ENCODE measurements around the gene INPP4B.

The INPP4B gene

GRCh38 chr4:142324572-142324971 is 521.5 kb downstream of the INPP4B start:
- no peak for TF ChIP-seq CTCF (IDR thresholded peaks at IDR 0.05; ENCODE audit: borderline replicate concordance, extremely low read depth, low read length, poor library complexity, severe bottlenecking)
- TF ChIP-seq EZH2 (IDR thresholded peaks at IDR 0.05; ENCODE audit: borderline replicate concordance, low read depth, low read length, severe bottlenecking), result no peak
- ATAC-seq (ENCODE audit: insufficient read depth, low read depth), result no peak; the same call in 2 of the 3 replicates

GRCh38 chr4:142322996-142323395 is 523.1 kb downstream of the INPP4B start:
- ATAC-seq (ENCODE audit: insufficient read depth, low read depth) (no peak), DNase-seq (no peak)
- Histone ChIP-seq H2AFZ (ENCODE audit: low read depth, low read length) (no peak overlapping the region), H3K9ac (ENCODE audit: low read depth, low read length) (no peak overlapping the region), H3K79me2 (ENCODE audit: insufficient read depth, low read length) (peaks cover 40% of the 10 kb centered on the region), H3K27me3 (ENCODE audit: insufficient read depth, low read length, poor library complexity) (no peaks in the 10 kb centered on the region), H3K4me1 (ENCODE audit: insufficient read depth, low read length) (no peaks in the 10 kb centered on the region), H3K27ac (ENCODE audit: low read length) (no peak overlapping the region), H4K20me1 (ENCODE audit: insufficient read depth, low read length) (no peaks in the 10 kb centered on the region; the same call in 1 of the 2 replicates), H3K36me3 (ENCODE audit: insufficient read depth, low read length) (peaks cover 5% of the 10 kb centered on the region; the same call in 1 of the 2 replicates), H3K9me3 (ENCODE audit: insufficient read depth, low read length, severe bottlenecking) (no peaks in the 10 kb centered on the region), H3K4me3 (ENCODE audit: low read depth in 1 of 2, low read length in 2 of 2) (no peak overlapping the region), H3K4me2 (ENCODE audit: insufficient read depth, low read length) (no peak overlapping the region)
- TF ChIP-seq CTCF (IDR thresholded peaks at IDR 0.05; ENCODE audit: borderline replicate concordance, extremely low read depth, low read length, poor library complexity, severe bottlenecking) (no peak), EZH2 (IDR thresholded peaks at IDR 0.05; ENCODE audit: borderline replicate concordance, low read depth, low read length, severe bottlenecking) (no peak)

More at GRCh38 chr4:142324572-142324971, 521.5 kb downstream of the INPP4B start:
- H3K9me3 ChIP-seq (ENCODE audit: insufficient read depth, low read length, severe bottlenecking), result no peaks in the 10 kb centered on the region
- no peaks in the 10 kb centered on the region for H4K20me1 ChIP-seq (ENCODE audit: insufficient read depth, low read length)
- H3K4me1 ChIP-seq (ENCODE audit: insufficient read depth, low read length), result no peaks in the 10 kb centered on the region
- peaks cover 5% of the 10 kb centered on the region; the same call in 1 of the 2 replicates for H3K36me3 ChIP-seq (ENCODE audit: insufficient read depth, low read length)
- DNase-seq, result no peak
- no peak overlapping the region for H3K9ac ChIP-seq (ENCODE audit: low read depth, low read length)
- no peak overlapping the region for H3K4me3 ChIP-seq (ENCODE audit: low read depth in 1 of 2, low read length in 2 of 2)
- no peaks in the 10 kb centered on the region for H3K27me3 ChIP-seq (ENCODE audit: insufficient read depth, low read length, poor library complexity)
- H3K27ac ChIP-seq (ENCODE audit: low read length), result no peak overlapping the region
- no peak overlapping the region for H3K4me2 ChIP-seq (ENCODE audit: insufficient read depth, low read length)
- no peak overlapping the region for H2AFZ ChIP-seq (ENCODE audit: low read depth, low read length)
- peaks cover 46% of the 10 kb centered on the region for H3K79me2 ChIP-seq (ENCODE audit: insufficient read depth, low read length)

- Histone ChIP-seq H3K4me3 (ENCODE audit: low read depth in 1 of 2, low read length in 2 of 2) (no peak overlapping the region), H3K79me2 (ENCODE audit: insufficient read depth, low read length) (peaks cover 21% of the 10 kb centered on the region), H3K9ac (ENCODE audit: low read depth, low read length) (no peak overlapping the region), H3K27me3 (ENCODE audit: insufficient read depth, low read length, poor library complexity) (no peaks in the 10 kb centered on the region), H3K27ac (ENCODE audit: low read length) (no peak overlapping the region), H3K9me3 (ENCODE audit: insufficient read depth, low read length, severe bottlenecking) (no peaks in the 10 kb centered on the region), H4K20me1 (ENCODE audit: insufficient read depth, low read length) (no peaks in the 10 kb centered on the region; the same call in 1 of the 2 replicates), H2AFZ (ENCODE audit: low read depth, low read length) (no peak overlapping the region), H3K4me2 (ENCODE audit: insufficient read depth, low read length) (no peak overlapping the region), H3K4me1 (ENCODE audit: insufficient read depth, low read length) (peaks cover 12% of the 10 kb centered on the region), H3K36me3 (ENCODE audit: insufficient read depth, low read length) (peaks cover 20% of the 10 kb centered on the region)
- no peak for TF ChIP-seq EZH2 (IDR thresholded peaks at IDR 0.05; ENCODE audit: borderline replicate concordance, low read depth, low read length, severe bottlenecking)
- TF ChIP-seq CTCF (IDR thresholded peaks at IDR 0.05; ENCODE audit: borderline replicate concordance, extremely low read depth, low read length, poor library complexity, severe bottlenecking), result no peak
- no peak for DNase-seq
- ATAC-seq (ENCODE audit: insufficient read depth, low read depth), result no peak
These were observed 527.8 kb downstream of the INPP4B start for GRCh38 chr4:142318280-142318679.

Measured in DND-41 (cell line).